H1 (cell line): ENCODE results near the gene GRM7. TPM values are rescaled to one million over a fixed set of nuclear protein-coding genes. Genes with fewer than 3 reads are reported as not detected.

Experiments used
- CTCF ChIA-PET: fragments of 300-600 bp; sonication (Branson Sonifier 250); formaldehyde crosslinking; loops from one replicate; lab custom pipeline; 2021; ENCODE audit not compliant: partially characterized antibody; lab: Charles Lee
- POLR2A ChIA-PET: fragments of 300-600 bp; sonication (Branson Sonifier 250); formaldehyde crosslinking; loops from one replicate; lab custom pipeline; 2021; ENCODE audit warnings: inconsistent platforms; ENCODE audit not compliant: partially characterized antibody; lab: Charles Lee
- DNase-seq, 2 experiments: peaks; one replicate each; pipeline versions ENCODE4 v3.0.0 to v3.0.0-alpha.2; 2010 to 2022; ENCODE audit warnings: low spot score in 2 of 2, low read depth in 1 of 2, mixed read lengths in 1 of 2
- FAIRE-seq: peaks from 2 replicates; lab custom pipeline; 2011; peaks lifted over from hg19 to GRCh38; lab: Jason Lieb, UNC
- H2AFZ ChIP-seq: 2 replicates; pipeline ENCODE4 v1.8.1; 2012; ENCODE audit warnings: low read length, inconsistent platforms
- H2AK5ac ChIP-seq: 2 replicates; pipeline ENCODE4 v1.6.1; 2013; ENCODE audit warnings: low read depth, low read length
- H2BK120ac ChIP-seq: replicated peaks from 2 replicates; pipeline ENCODE3; 2013; ENCODE audit warnings: low read depth, low read length, inconsistent platforms
- H2BK12ac ChIP-seq: 2 replicates; pipeline ENCODE4 v1.6.1; 2013; ENCODE audit warnings: low read depth, low read length
- H2BK15ac ChIP-seq: 2 replicates; pipeline ENCODE4 v1.6.1; 2013; ENCODE audit warnings: low read length
- H2BK20ac ChIP-seq: 2 replicates; pipeline ENCODE4 v1.6.1; 2013; ENCODE audit warnings: low read length
- H2BK5ac ChIP-seq: 2 replicates; pipeline ENCODE4 v1.6.1; 2013; ENCODE audit warnings: low read depth, low read length
- H3K14ac ChIP-seq: 2 replicates; pipeline ENCODE4 v1.6.1; 2013; ENCODE audit warnings: inconsistent platforms; ENCODE audit not compliant: insufficient read length
- H3K18ac ChIP-seq: 2 replicates; pipeline ENCODE4 v1.6.1; 2013; ENCODE audit warnings: low read length; ENCODE audit errors: extremely low read depth
- H3K23ac ChIP-seq: 2 replicates; pipeline ENCODE4 v1.6.1; 2013; ENCODE audit warnings: inconsistent platforms; ENCODE audit not compliant: insufficient read length
- H3K23me2 ChIP-seq: 2 replicates; pipeline ENCODE4 v1.6.1; 2013; ENCODE audit warnings: low read depth, low read length
- H3K27ac ChIP-seq: 2 replicates; pipeline ENCODE4 v1.6.1; 2011; ENCODE audit warnings: low read depth, low read length, inconsistent platforms
- H3K27me3 ChIP-seq, 4 experiments: replicated peaks in 1 of 4; 1 replicate in 1 of 4; 2 replicates in 3 of 4; pipeline versions ENCODE4 v1.6.1 to v1.8.1; 2011 to 2013; ENCODE audit warnings: low read length in 3 of 4, mild to moderate bottlenecking in 3 of 4, inconsistent platforms in 2 of 4, mixed read lengths in 2 of 4, moderate library complexity in 1 of 4; ENCODE audit not compliant: control insufficient read depth in 3 of 4, insufficient read depth in 3 of 4; ENCODE audit errors: extremely low read depth in 1 of 4
- H3K36me3 ChIP-seq, 4 experiments: 2 replicates each; pipeline versions ENCODE4 v1.6.1 to v1.8.1; 2011 to 2013; ENCODE audit warnings: mild to moderate bottlenecking in 4 of 4, low read length in 3 of 4, moderate library complexity in 2 of 4, control low read depth in 1 of 4, inconsistent platforms in 1 of 4; ENCODE audit not compliant: insufficient read depth in 4 of 4, control insufficient read depth in 2 of 4
- H3K4ac ChIP-seq: replicated peaks from 2 replicates; pipeline ENCODE3; 2013; ENCODE audit warnings: low read length, low read depth, mixed read lengths, inconsistent platforms; ENCODE audit not compliant: insufficient read length
- H3K4me1 ChIP-seq, 4 experiments: replicated peaks in 1 of 4; 1 replicate in 1 of 4; 2 replicates in 3 of 4; pipeline versions ENCODE4 v1.6.1 to v1.8.1; 2011 to 2013; ENCODE audit warnings: low read length in 3 of 4, inconsistent platforms in 2 of 4, mixed read lengths in 1 of 4; ENCODE audit not compliant: insufficient read depth in 4 of 4, control insufficient read depth in 3 of 4
- H3K4me2 ChIP-seq, 2 experiments: 2 replicates each; pipeline versions ENCODE4 v1.6.1 to v1.8.1; 2011 to 2013; ENCODE audit warnings: low read depth in 2 of 2, low read length in 2 of 2, control low read depth in 1 of 2, inconsistent platforms in 1 of 2, mild to moderate bottlenecking in 1 of 2; ENCODE audit not compliant: insufficient read depth in 1 of 2
- H3K4me3 ChIP-seq, 4 experiments: fragments of 200-600, 300-600 bp in 1 of 4; sonication (generic), shearing (Covaris generic), sonication (Bioruptor Twin) in 1 of 4; 2 replicates each; pipeline versions ENCODE4 v1.5.1 to v1.8.1; 2011 to 2016; ENCODE audit warnings: low read length in 4 of 4, low read depth in 3 of 4, control low read depth in 2 of 4, inconsistent platforms in 2 of 4, mild to moderate bottlenecking in 2 of 4, mixed read lengths in 1 of 4, moderate library complexity in 1 of 4; ENCODE audit not compliant: insufficient read depth in 2 of 4; ENCODE audit errors: extremely low read depth in 1 of 4
- H3K56ac ChIP-seq: replicated peaks from 2 replicates; pipeline ENCODE3; 2013; ENCODE audit warnings: low read depth, mild to moderate bottlenecking, mixed read lengths, low read length, inconsistent platforms; ENCODE audit not compliant: insufficient read length
- H3K79me1 ChIP-seq: 2 replicates; pipeline ENCODE4 v1.6.1; 2013; ENCODE audit warnings: low read depth, low read length, control low read depth
- H3K79me2 ChIP-seq, 2 experiments: 2 replicates each; pipeline versions ENCODE4 v1.6.1 to v1.8.1; 2012 to 2013; ENCODE audit warnings: low read length in 2 of 2, mild to moderate bottlenecking in 2 of 2, inconsistent platforms in 1 of 2; ENCODE audit not compliant: insufficient read depth in 2 of 2, control insufficient read depth in 1 of 2
- H3K9ac ChIP-seq, 4 experiments: replicated peaks in 1 of 4; 1 replicate in 1 of 4; 2 replicates in 3 of 4; pipeline versions ENCODE4 v1.6.1 to v1.8.1; 2011 to 2013; ENCODE audit warnings: low read depth in 3 of 4, low read length in 3 of 4, control low read depth in 2 of 4, mild to moderate bottlenecking in 2 of 4, moderate library complexity in 2 of 4, inconsistent platforms in 1 of 4; ENCODE audit errors: extremely low read depth in 1 of 4
- H3K9me3 ChIP-seq, 2 experiments: 2 replicates each; pipeline versions ENCODE4 v1.6.1 to v1.8.1; 2012 to 2013; ENCODE audit warnings: mild to moderate bottlenecking in 2 of 2, moderate library complexity in 2 of 2, control low read depth in 1 of 2, inconsistent platforms in 1 of 2, low read depth in 1 of 2, low read length in 1 of 2, mixed read lengths in 1 of 2; ENCODE audit not compliant: insufficient read depth in 2 of 2
- H4K20me1 ChIP-seq, 2 experiments: replicated peaks in 1 of 2; 2 replicates each; pipeline versions ENCODE3 to v1.8.1; 2011 to 2013; ENCODE audit warnings: inconsistent platforms in 2 of 2, low read length in 2 of 2, mild to moderate bottlenecking in 1 of 2; ENCODE audit not compliant: insufficient read depth in 2 of 2, control insufficient read depth in 1 of 2
- H4K5ac ChIP-seq: 2 replicates; pipeline ENCODE4 v1.6.1; 2013; ENCODE audit warnings: low read length, low read depth, mixed read lengths, inconsistent platforms; ENCODE audit not compliant: insufficient read length
- H4K8ac ChIP-seq: 2 replicates; pipeline ENCODE4 v1.8.0; 2013; ENCODE audit warnings: mild to moderate bottlenecking, moderate library complexity, low read length, inconsistent platforms; ENCODE audit not compliant: insufficient read depth; ENCODE audit errors: extremely low read depth
- H4K91ac ChIP-seq: replicated peaks from 2 replicates; pipeline ENCODE3; 2013; ENCODE audit warnings: low read length, mixed read lengths, inconsistent platforms; ENCODE audit not compliant: insufficient read length
- ASH2L ChIP-seq: fragments of 200-600, 300-600 bp; sonication (generic); IDR thresholded peaks from one replicate; pipeline ENCODE4 v1.7.1; 2017; ENCODE audit warnings: low read length
- BCL11A ChIP-seq, 2 experiments: IDR thresholded peaks; one replicate each; pipeline ENCODE4 v1.6.1; 2011; ENCODE audit warnings: low read depth in 2 of 2, low read length in 2 of 2, mild to moderate bottlenecking in 2 of 2
- CHD1 ChIP-seq: IDR thresholded peaks from 2 replicates; pipeline ENCODE4 v1.6.1; 2012; ENCODE audit warnings: low read depth, low read length, improper control_type of control experiment
- EGR1 ChIP-seq: IDR thresholded peaks from 2 replicates; pipeline ENCODE4 v1.6.1; 2011; ENCODE audit warnings: low read depth, low read length, borderline replicate concordance
- EZH2 ChIP-seq: fragments of 200-600 bp; sonication (generic); IDR thresholded peaks from 2 replicates; pipeline ENCODE4 v1.7.1; 2012; ENCODE audit warnings: low read depth, mild to moderate bottlenecking, moderate library complexity, low read length, inconsistent platforms; ENCODE audit not compliant: severe bottlenecking
- JUND ChIP-seq: IDR thresholded peaks from 2 replicates; pipeline ENCODE4 v1.6.1; 2011; ENCODE audit warnings: mild to moderate bottlenecking, improper control_type of control experiment, low read length
- NRF1 ChIP-seq: IDR thresholded peaks from 2 replicates; pipeline ENCODE4 v1.6.1; 2011; ENCODE audit warnings: mild to moderate bottlenecking, low read depth, low read length, improper control_type of control experiment
- POU5F1 ChIP-seq: IDR thresholded peaks from 2 replicates; pipeline ENCODE4 v1.6.1; 2011; ENCODE audit warnings: low read depth, mild to moderate bottlenecking, low read length, moderate library complexity
- RAD21 ChIP-seq, 2 experiments: IDR thresholded peaks in 1 of 2; conservative IDR thresholded peaks in 1 of 2; 2 replicates each; pipeline ENCODE4 v1.6.1; 2011; ENCODE audit warnings: low read depth in 2 of 2, low read length in 2 of 2, improper control_type of control experiment in 1 of 2, inconsistent platforms in 1 of 2, mild to moderate bottlenecking in 1 of 2, moderate library complexity in 1 of 2
- RBBP5 ChIP-seq: IDR thresholded peaks from 2 replicates; pipeline ENCODE4 v1.7.1; 2012; ENCODE audit warnings: low read depth, mild to moderate bottlenecking, inconsistent platforms, low read length, moderate library complexity, borderline replicate concordance
- RXRA ChIP-seq: IDR thresholded peaks from 2 replicates; pipeline ENCODE4 v1.6.1; 2011; ENCODE audit warnings: low read depth, mild to moderate bottlenecking, low read length, moderate library complexity; ENCODE audit not compliant: insufficient read depth
- SP2 ChIP-seq: IDR thresholded peaks from 2 replicates; pipeline ENCODE4 v1.6.1; 2012; ENCODE audit warnings: mild to moderate bottlenecking, low read length, inconsistent platforms
- WGBS, 2 experiments: shearing (Covaris generic) in 1 of 2; methylation state at CpG; one replicate each; pipeline versions ENCODE4 v1.1.6 to v1.1.7; 2013 to 2015; ENCODE audit warnings: low lambda C conversion rate in 2 of 2, mixed read lengths in 2 of 2, inconsistent platforms in 1 of 2, low coverage in 1 of 2, missing lambda C conversion rate in 1 of 2; ENCODE audit not compliant: insufficient replicate concordance in 2 of 2, insufficient coverage in 1 of 2, insufficient read length in 1 of 2; ENCODE audit errors: extremely low coverage in 1 of 2, missing lambda C conversion rate in 1 of 2; 5-methylcytosine and 5-hydroxymethylcytosine counted together
- polyA plus RNA-seq, 7 experiments: library from polyadenylated mRNA; depleted of rRNA in 3 of 7; stranded (reverse) in 5 of 7; unstranded in 2 of 7; fragments of >200 nt in 5 of 7; fragments of 200-250 nt in 2 of 7; gene quantifications; 1 replicate in 5 of 7; 2 replicates in 1 of 7; 4 replicates in 1 of 7; pipeline versions ENCODE4 v1.2.1 to v1.2.3, GENCODE V29; 2011 to 2013; ENCODE audit warnings: missing spikeins in 2 of 7, mixed read lengths in 2 of 7
- total RNA-seq: library from RNA; stranded (reverse); fragmentation: NEBNext Ultra II Directional; extraction: Animal tissue kit (Norgen Biotek cat#: 25700); gene quantifications from 2 replicates; pipeline ENCODE4 v1.2.1, GENCODE V29; 2021
- TF ChIP-seq, protein P1 (sequence below): IDR thresholded peaks from 2 replicates; pipeline ENCODE4 v1.6.1; 2012; ENCODE audit warnings: inconsistent platforms

Gene GRM7
- total and polyA plus RNA-seq, 2 of the 8 experiments (the other 6 are each of a cell fraction or from before 2014, with no cell fraction given), result 0.17 to 0.24 TPM

DNA sequence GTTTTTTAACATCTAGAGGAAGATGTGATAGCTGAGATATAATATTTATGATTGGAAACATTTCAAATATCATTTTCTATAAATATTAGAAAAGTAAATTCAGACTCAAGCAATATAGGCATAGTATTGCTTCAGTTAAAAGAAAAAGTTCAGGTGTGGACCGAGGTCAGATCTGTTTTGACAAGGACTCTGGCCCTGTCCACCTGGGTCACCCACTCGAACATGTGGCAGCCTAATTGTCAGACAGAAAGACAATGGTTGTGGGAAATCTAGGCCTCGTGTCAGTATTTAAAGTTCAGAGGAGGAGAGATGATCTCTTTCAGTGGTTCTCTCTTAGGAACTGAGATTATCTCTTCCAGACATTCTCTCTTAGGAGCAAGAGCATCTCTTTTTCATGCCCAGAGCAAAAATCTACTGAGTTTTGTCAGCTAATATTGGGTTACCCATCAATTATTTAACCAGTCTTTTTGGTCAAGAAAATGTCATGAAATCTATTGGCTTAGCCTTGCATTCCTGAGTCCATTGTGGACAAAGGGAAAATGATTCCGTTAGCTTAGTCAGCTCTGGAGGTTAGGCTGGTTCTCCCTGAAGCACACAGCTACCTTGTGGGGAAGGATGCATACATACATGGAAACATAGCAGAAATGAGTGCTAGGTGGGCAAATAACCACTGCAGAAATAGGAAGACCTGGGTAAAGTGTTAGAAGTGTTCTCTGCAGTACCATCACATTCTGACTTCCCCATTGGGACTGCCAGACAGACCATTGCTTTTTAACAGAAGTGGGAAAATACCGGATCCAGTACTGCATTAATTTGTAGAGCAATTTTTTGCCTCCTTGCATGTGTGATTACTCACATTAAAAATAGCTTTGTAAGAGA lies 343.3 kb downstream of the GRM7 start:
- Histone ChIP-seq H3K18ac (no peak overlapping the region), H2BK120ac (no peak overlapping the region), H2AFZ (no peak overlapping the region), H3K27me3 (no peaks in the 10 kb centered on the region), H2BK15ac (no peak overlapping the region), H3K4me3 (no peak overlapping the region), H3K23ac (no peak overlapping the region), H3K36me3 (no peaks in the 10 kb centered on the region), H3K56ac (no peak overlapping the region), H2BK20ac (no peak overlapping the region), H4K8ac (no peak overlapping the region), H3K27ac (no peak overlapping the region), H2BK5ac (no peak overlapping the region), H3K79me1 (no peaks in the 10 kb centered on the region), H3K79me2 (no peaks in the 10 kb centered on the region), H4K5ac (no peak overlapping the region), H4K91ac (no peak overlapping the region), H3K9ac (no peak overlapping the region), H3K4me2 (no peak overlapping the region), H3K4me1 (no peaks in the 10 kb centered on the region; a peak in 1 of 7 replicates), H3K23me2 (no peaks in the 10 kb centered on the region), H3K14ac (no peak overlapping the region), H3K4ac (no peak overlapping the region), H4K20me1 (no peaks in the 10 kb centered on the region), H2AK5ac (no peak overlapping the region), H2BK12ac (no peak overlapping the region), H3K9me3 (no peaks in the 10 kb centered on the region)
- CTCF ChIA-PET, result no interaction called here
- FAIRE-seq, result no peak
- no peak for DNase-seq
- POLR2A ChIA-PET, result no interaction called here
- 89% methylated on average over 5 of the region's 5 CpGs; no CpG with 5 or more reads in 1 of the 2 experiments for WGBS, 2 experiments
- TF ChIP-seq EGR1, result no peak
- TF ChIP-seq RXRA, result no peak
- TF ChIP-seq JUND, result no peak
- TF ChIP-seq NRF1, result no peak
- no peak for TF ChIP-seq RAD21 (IDR thresholded peaks at IDR 0.05 in 1 of 2, conservative IDR thresholded peaks at IDR 0.05 in 1 of 2; ENCODE audit: low read depth in 2 of 2, low read length in 2 of 2)
- TF ChIP-seq CHD1, result no peak
- TF ChIP-seq, protein P1, sequence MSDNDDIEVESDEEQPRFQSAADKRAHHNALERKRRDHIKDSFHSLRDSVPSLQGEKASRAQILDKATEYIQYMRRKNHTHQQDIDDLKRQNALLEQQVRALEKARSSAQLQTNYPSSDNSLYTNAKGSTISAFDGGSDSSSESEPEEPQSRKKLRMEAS, result no peak
- no peak for TF ChIP-seq BCL11A (IDR thresholded peaks at IDR 0.05; ENCODE audit: low read depth in 2 of 2, low read length in 2 of 2)
- TF ChIP-seq POU5F1, result no peak
- no peak for TF ChIP-seq SP2
- TF ChIP-seq ASH2L, result no peak
- TF ChIP-seq RBBP5, result no peak
- no peak for TF ChIP-seq EZH2
